Sigmoid colon (tissue), 4 donors: Measurements from ENCODE around the gene NCAN.

Source experiments
- EP300 ChIP-seq, 4 donors: sonication (generic); formaldehyde crosslinking; IDR thresholded peaks; one replicate each; pipeline ENCODE4 v1.6.1; 2017; ENCODE audit warnings: antibody characterized with exemption in 4 of 4
- POLR2A ChIP-seq, 2 donors: fragments of 450-650 bp; IDR thresholded peaks; one replicate each; pipeline ENCODE4 v1.6.1; 2016; ENCODE audit warnings: antibody characterized with exemption in 2 of 2, mild to moderate bottlenecking in 2 of 2, moderate library complexity in 2 of 2
- POLR2AphosphoS5 ChIP-seq, 4 donors: sonication (generic); formaldehyde crosslinking; IDR thresholded peaks; one replicate each; pipeline ENCODE4 v1.6.1; 2017; ENCODE audit warnings: antibody characterized with exemption in 4 of 4
- TF ChIP-seq, protein P1 (sequence below), 4 experiments: fragments of 450-650 bp in 3 of 4; fragments of 200-600 bp in 1 of 4; IDR thresholded peaks; one replicate each; pipeline ENCODE4 v1.5.1; 2016 to 2019; ENCODE audit warnings: antibody characterized with exemption in 4 of 4, mild to moderate bottlenecking in 3 of 4, moderate library complexity in 2 of 4

DNA sequence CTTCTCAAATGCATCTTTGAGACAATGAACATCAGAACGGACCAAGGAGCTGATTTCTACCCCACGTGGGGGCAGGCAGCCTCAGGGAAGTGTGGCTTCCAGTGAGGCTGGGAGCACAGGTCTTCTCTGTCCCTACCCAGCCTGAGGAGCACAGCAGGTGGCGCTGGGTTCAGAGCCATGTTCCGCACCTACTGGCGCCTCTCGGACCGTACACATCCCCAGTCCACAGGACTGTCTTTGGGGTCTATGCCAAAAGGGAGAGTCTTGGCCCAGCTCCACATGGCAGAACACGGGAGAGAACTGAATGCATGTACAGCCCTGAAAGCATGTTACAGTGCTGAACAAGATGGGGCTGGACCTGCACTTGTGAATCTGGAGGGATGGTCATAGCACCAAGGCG lies 86.0 kb downstream of the NCAN start:
- TF ChIP-seq POLR2A (IDR thresholded peaks at IDR 0.05) (no peak), POLR2AphosphoS5 (IDR thresholded peaks at IDR 0.05) (no peak), EP300 (IDR thresholded peaks at IDR 0.05) (no peak)
- TF ChIP-seq, protein P1, sequence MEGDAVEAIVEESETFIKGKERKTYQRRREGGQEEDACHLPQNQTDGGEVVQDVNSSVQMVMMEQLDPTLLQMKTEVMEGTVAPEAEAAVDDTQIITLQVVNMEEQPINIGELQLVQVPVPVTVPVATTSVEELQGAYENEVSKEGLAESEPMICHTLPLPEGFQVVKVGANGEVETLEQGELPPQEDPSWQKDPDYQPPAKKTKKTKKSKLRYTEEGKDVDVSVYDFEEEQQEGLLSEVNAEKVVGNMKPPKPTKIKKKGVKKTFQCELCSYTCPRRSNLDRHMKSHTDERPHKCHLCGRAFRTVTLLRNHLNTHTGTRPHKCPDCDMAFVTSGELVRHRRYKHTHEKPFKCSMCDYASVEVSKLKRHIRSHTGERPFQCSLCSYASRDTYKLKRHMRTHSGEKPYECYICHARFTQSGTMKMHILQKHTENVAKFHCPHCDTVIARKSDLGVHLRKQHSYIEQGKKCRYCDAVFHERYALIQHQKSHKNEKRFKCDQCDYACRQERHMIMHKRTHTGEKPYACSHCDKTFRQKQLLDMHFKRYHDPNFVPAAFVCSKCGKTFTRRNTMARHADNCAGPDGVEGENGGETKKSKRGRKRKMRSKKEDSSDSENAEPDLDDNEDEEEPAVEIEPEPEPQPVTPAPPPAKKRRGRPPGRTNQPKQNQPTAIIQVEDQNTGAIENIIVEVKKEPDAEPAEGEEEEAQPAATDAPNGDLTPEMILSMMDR (IDR thresholded peaks at IDR 0.05) = no peak
